Neural progenitor cell (in vitro differentiated cells): ENCODE results near the gene PPIB. TPM values are rescaled to one million over a fixed set of nuclear protein-coding genes. Genes with fewer than 3 reads are reported as not detected.
"Not testable (repeated sequence)": the region's sequence is repeated elsewhere in the genome, so short reads cannot be mapped to it uniquely, and the experiment has no call there.

Source experiments
- DNase-seq: peaks from one replicate; pipeline ENCODE4 v3.0.0-alpha.2; 2016; ENCODE audit warnings: low spot score
- H2AFZ ChIP-seq: fragments of 200-600 bp; sonication (generic); replicated peaks from 2 replicates; pipeline ENCODE4 v1.6.1; 2016; ENCODE audit warnings: antibody characterized with exemption
- H3F3A ChIP-seq: fragments of 200-600 bp; sonication (generic); 2 replicates; pipeline ENCODE4 v1.6.1; 2016; ENCODE audit warnings: antibody characterized with exemption, low read depth
- H3K27ac ChIP-seq: fragments of 200-600 bp; sonication (generic); 2 replicates; pipeline ENCODE4 v1.5.1; 2016; ENCODE audit warnings: mild to moderate bottlenecking
- H3K27me3 ChIP-seq: fragments of 200-600 bp; sonication (generic); 2 replicates; pipeline ENCODE4 v1.6.1; 2016; ENCODE audit warnings: mild to moderate bottlenecking, moderate library complexity
- H3K36me3 ChIP-seq: fragments of 200-600 bp; sonication (generic); 2 replicates; pipeline ENCODE4 v1.5.1; 2016
- H3K4me1 ChIP-seq: fragments of 200-600 bp; sonication (generic); 2 replicates; pipeline ENCODE4 v1.6.1; 2016; ENCODE audit warnings: mixed run types
- H3K4me2 ChIP-seq: fragments of 200-600 bp; sonication (generic); 2 replicates; pipeline ENCODE4 v1.6.1; 2016
- H3K4me3 ChIP-seq: fragments of 200-600 bp; sonication (generic); 2 replicates; pipeline ENCODE4 v1.5.1; 2016
- H3K79me2 ChIP-seq: fragments of 200-600 bp; sonication (generic); 2 replicates; pipeline ENCODE4 v1.6.1; 2016; ENCODE audit warnings: low read depth
- H3K9ac ChIP-seq: fragments of 200-600 bp; sonication (generic); 2 replicates; pipeline ENCODE4 v1.6.1; 2016
- H3K9me3 ChIP-seq: fragments of 200-600 bp; sonication (generic); 2 replicates; pipeline ENCODE4 v1.5.1; 2016; ENCODE audit warnings: low read depth
- H4K20me1 ChIP-seq: fragments of 200-600 bp; sonication (generic); 2 replicates; pipeline ENCODE4 v1.6.1; 2016; ENCODE audit warnings: low read depth
- H3K27ac Mint-ChIP-seq: 3 replicates; pipeline ENCODE4 v1.8.0; 2021; ENCODE audit warnings: mixed read lengths
- H3K27me3 Mint-ChIP-seq: 2 replicates; pipeline ENCODE4 v1.8.0; 2022; ENCODE audit warnings: low read depth, mild to moderate bottlenecking, inconsistent platforms, moderate library complexity, mixed read lengths; ENCODE audit not compliant: insufficient read depth
- H3K36me3 Mint-ChIP-seq: 3 replicates; pipeline ENCODE4 v1.8.0; 2021; ENCODE audit warnings: mixed read lengths
- H3K4me1 Mint-ChIP-seq: 3 replicates; pipeline ENCODE4 v1.8.0; 2021; ENCODE audit warnings: mixed read lengths
- H3K4me3 Mint-ChIP-seq: 3 replicates; pipeline ENCODE4 v1.8.0; 2021; ENCODE audit warnings: mild to moderate bottlenecking, moderate library complexity, mixed read lengths
- H3K9me3 Mint-ChIP-seq: 3 replicates; pipeline ENCODE4 v1.8.0; 2020; ENCODE audit warnings: mixed read lengths
- EZH2 ChIP-seq: fragments of 200-600 bp; sonication (generic); IDR thresholded peaks from 2 replicates; pipeline ENCODE4 v1.6.1; 2017; ENCODE audit warnings: antibody characterized with exemption, mild to moderate bottlenecking, moderate library complexity
- EZH2phosphoT487 ChIP-seq: fragments of 200-600 bp; sonication (generic); IDR thresholded peaks from 2 replicates; pipeline ENCODE4 v1.6.1; 2017; ENCODE audit warnings: antibody characterized with exemption
- total RNA-seq: library from RNA; depleted of rRNA; stranded (reverse); fragments of >200 nt; gene quantifications from 2 replicates; pipeline ENCODE4 v1.2.3, GENCODE V29; 2015; ENCODE audit warnings: low replicate concordance
- TF ChIP-seq, protein P1 (sequence below): fragments of 200-600 bp; sonication (generic); IDR thresholded peaks from 2 replicates; pipeline ENCODE4 v1.5.1; 2017; ENCODE audit warnings: antibody characterized with exemption, mild to moderate bottlenecking

PPIB gene
- total RNA-seq, 1 donor from 2014 or later = 109 TPM

- Histone ChIP-seq H3F3A (no peaks in the 10 kb centered on the region), H3K27ac (no peak overlapping the region), H3K27me3 (no peaks in the 10 kb centered on the region), H4K20me1 (no peaks in the 10 kb centered on the region), H2AFZ (no peak overlapping the region), H3K4me2 (no peak overlapping the region), H3K4me1 (no peaks in the 10 kb centered on the region), H3K4me3 (no peak overlapping the region), H3K79me2 (no peaks in the 10 kb centered on the region), H3K9ac (no peak overlapping the region), H3K9me3 (no peaks in the 10 kb centered on the region), H3K36me3 (no peaks in the 10 kb centered on the region)
- peaks cover 20% of the 10 kb centered on the region for H3K36me3 Mint-ChIP-seq
- H3K27ac Mint-ChIP-seq = no peak overlapping the region
- H3K4me1 Mint-ChIP-seq = no peaks in the 10 kb centered on the region
- DNase-seq = no peak
- H3K9me3 Mint-ChIP-seq = no peaks in the 10 kb centered on the region
- no peak overlapping the region for H3K4me3 Mint-ChIP-seq
- TF ChIP-seq EZH2 (no peak), EZH2phosphoT487 (no peak)
- TF ChIP-seq, protein P1, sequence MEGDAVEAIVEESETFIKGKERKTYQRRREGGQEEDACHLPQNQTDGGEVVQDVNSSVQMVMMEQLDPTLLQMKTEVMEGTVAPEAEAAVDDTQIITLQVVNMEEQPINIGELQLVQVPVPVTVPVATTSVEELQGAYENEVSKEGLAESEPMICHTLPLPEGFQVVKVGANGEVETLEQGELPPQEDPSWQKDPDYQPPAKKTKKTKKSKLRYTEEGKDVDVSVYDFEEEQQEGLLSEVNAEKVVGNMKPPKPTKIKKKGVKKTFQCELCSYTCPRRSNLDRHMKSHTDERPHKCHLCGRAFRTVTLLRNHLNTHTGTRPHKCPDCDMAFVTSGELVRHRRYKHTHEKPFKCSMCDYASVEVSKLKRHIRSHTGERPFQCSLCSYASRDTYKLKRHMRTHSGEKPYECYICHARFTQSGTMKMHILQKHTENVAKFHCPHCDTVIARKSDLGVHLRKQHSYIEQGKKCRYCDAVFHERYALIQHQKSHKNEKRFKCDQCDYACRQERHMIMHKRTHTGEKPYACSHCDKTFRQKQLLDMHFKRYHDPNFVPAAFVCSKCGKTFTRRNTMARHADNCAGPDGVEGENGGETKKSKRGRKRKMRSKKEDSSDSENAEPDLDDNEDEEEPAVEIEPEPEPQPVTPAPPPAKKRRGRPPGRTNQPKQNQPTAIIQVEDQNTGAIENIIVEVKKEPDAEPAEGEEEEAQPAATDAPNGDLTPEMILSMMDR = no peak
- no peaks in the 10 kb centered on the region for H3K27me3 Mint-ChIP-seq
Observed at GRCh38 chr15:64122444-64122843, 40.4 kb downstream of the PPIB start.

DNA sequence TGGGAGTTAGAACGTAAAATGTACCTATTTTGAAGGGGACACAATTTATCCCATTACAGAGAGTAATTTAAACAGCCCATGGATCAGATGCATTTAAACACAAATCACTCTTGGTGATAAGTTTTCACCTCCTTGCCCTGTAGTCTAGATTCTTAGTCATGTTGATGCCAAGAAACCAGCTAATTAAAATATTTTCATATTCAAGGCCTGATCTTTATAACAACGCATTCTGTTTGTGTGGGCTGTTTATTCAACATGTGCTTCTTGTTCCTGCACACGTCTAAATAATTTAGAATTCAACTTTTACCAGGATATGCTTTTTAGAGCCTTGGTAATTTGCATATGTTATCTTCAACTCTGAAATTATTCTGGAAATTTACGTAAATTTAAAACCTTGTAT lies 41.2 kb downstream of the PPIB start:
- Mint-ChIP-seq H3K36me3 (peaks cover 18% of the 10 kb centered on the region), H3K27ac (no peak overlapping the region)

DNA sequence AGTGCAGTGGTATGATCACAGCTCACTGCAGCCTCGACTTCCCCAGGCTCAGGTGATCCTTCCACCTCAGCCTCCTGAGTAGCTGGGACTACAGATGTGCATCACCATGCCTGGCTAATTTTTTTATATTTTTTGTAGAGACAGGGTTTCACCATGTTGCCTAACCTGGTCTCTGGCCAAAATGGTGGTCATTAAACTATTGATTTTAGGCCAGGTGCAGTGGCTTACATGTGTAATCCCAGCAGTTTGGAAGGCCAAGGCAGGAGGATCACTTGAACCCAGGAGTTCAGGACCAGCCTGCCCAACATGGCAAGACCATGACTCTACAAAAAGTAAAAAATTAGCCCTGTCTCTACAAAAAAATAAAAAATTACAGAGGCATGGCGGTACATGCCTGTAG lies 42.5 kb downstream of the PPIB start:
- not testable (repeated sequence) for H3K9me3 Mint-ChIP-seq, H4K20me1 ChIP-seq, H3K9me3 ChIP-seq, H3K36me3 ChIP-seq, H3K79me2 ChIP-seq, H3K4me1 Mint-ChIP-seq, H3K4me1 ChIP-seq, H3K27me3 Mint-ChIP-seq, H3K27ac ChIP-seq, H3K9ac ChIP-seq, H3K4me3 Mint-ChIP-seq, H3K4me2 ChIP-seq, H3F3A ChIP-seq, DNase-seq, H3K27ac Mint-ChIP-seq, H3K4me3 ChIP-seq, H2AFZ ChIP-seq, H3K27me3 ChIP-seq
- H3K36me3 Mint-ChIP-seq = peaks cover 13% of the 10 kb centered on the region

More for the DNA sequence above, 41.2 kb downstream of the PPIB start:
- TF ChIP-seq EZH2phosphoT487 (no peak), EZH2 (no peak)
- TF ChIP-seq, protein P1 = no peak
- H3K36me3 ChIP-seq = no peaks in the 10 kb centered on the region
- no peaks in the 10 kb centered on the region for H3K4me1 ChIP-seq
- no peak overlapping the region for H3K9ac ChIP-seq
- no peak overlapping the region for H3K4me3 ChIP-seq
- no peaks in the 10 kb centered on the region for H3K79me2 ChIP-seq
- H2AFZ ChIP-seq = no peak overlapping the region
- H3K9me3 ChIP-seq = no peaks in the 10 kb centered on the region
- H3K27me3 Mint-ChIP-seq = no peaks in the 10 kb centered on the region
- DNase-seq = no peak
- no peaks in the 10 kb centered on the region for H3K9me3 Mint-ChIP-seq
- H3K4me3 Mint-ChIP-seq = no peak overlapping the region
- H3K27me3 ChIP-seq = no peaks in the 10 kb centered on the region
- no peaks in the 10 kb centered on the region for H3K4me1 Mint-ChIP-seq
- no peak overlapping the region for H3K27ac ChIP-seq
- no peaks in the 10 kb centered on the region for H3F3A ChIP-seq
- H3K4me2 ChIP-seq = no peak overlapping the region
- no peaks in the 10 kb centered on the region for H4K20me1 ChIP-seq

- no peaks in the 10 kb centered on the region for H3K4me1 ChIP-seq
- Mint-ChIP-seq H3K36me3 (peaks cover 14% of the 10 kb centered on the region), H3K27me3 (peaks cover 2% of the 10 kb centered on the region), H3K9me3 (no peaks in the 10 kb centered on the region), H3K4me3 (no peak overlapping the region), H3K4me1 (no peaks in the 10 kb centered on the region), H3K27ac (no peak overlapping the region)
- no peaks in the 10 kb centered on the region for H3K9me3 ChIP-seq
- no peak overlapping the region for H2AFZ ChIP-seq
- H3K9ac ChIP-seq = no peak overlapping the region
- H3K27ac ChIP-seq = no peak overlapping the region
- TF ChIP-seq, protein P1 = no peak
- TF ChIP-seq EZH2 (no peak), EZH2phosphoT487 (no peak)
- no peaks in the 10 kb centered on the region for H3F3A ChIP-seq
- DNase-seq = no peak
- no peaks in the 10 kb centered on the region for H3K36me3 ChIP-seq
- no peaks in the 10 kb centered on the region for H3K27me3 ChIP-seq
- H3K4me3 ChIP-seq = no peak overlapping the region
- no peaks in the 10 kb centered on the region for H4K20me1 ChIP-seq
- H3K4me2 ChIP-seq = no peak overlapping the region
- H3K79me2 ChIP-seq = no peaks in the 10 kb centered on the region
Observed at GRCh38 chr15:64117759-64118487, 44.9 kb downstream of the PPIB start.
